H1 (cell line): Measurements from ENCODE around the gene KLK5. TPM values are rescaled to one million over a fixed set of nuclear protein-coding genes. Genes with fewer than 3 reads are reported as not detected.

Experiments used
- CTCF ChIA-PET: fragments of 300-600 bp; sonication (Branson Sonifier 250); formaldehyde crosslinking; loops from one replicate; lab custom pipeline; 2021; ENCODE audit not compliant: partially characterized antibody; lab: Charles Lee
- POLR2A ChIA-PET: fragments of 300-600 bp; sonication (Branson Sonifier 250); formaldehyde crosslinking; loops from one replicate; lab custom pipeline; 2021; ENCODE audit warnings: inconsistent platforms; ENCODE audit not compliant: partially characterized antibody; lab: Charles Lee
- DNase-seq, 2 experiments: peaks; one replicate each; pipeline versions ENCODE4 v3.0.0 to v3.0.0-alpha.2; 2010 to 2022; ENCODE audit warnings: low spot score in 2 of 2, low read depth in 1 of 2, mixed read lengths in 1 of 2
- FAIRE-seq: peaks from 2 replicates; lab custom pipeline; 2011; peaks lifted over from hg19 to GRCh38; lab: Jason Lieb, UNC
- H2AFZ ChIP-seq: 2 replicates; pipeline ENCODE4 v1.8.1; 2012; ENCODE audit warnings: low read length, inconsistent platforms
- H2AK5ac ChIP-seq: 2 replicates; pipeline ENCODE4 v1.6.1; 2013; ENCODE audit warnings: low read depth, low read length
- H2BK120ac ChIP-seq: replicated peaks from 2 replicates; pipeline ENCODE3; 2013; ENCODE audit warnings: low read depth, low read length, inconsistent platforms
- H2BK12ac ChIP-seq: 2 replicates; pipeline ENCODE4 v1.6.1; 2013; ENCODE audit warnings: low read depth, low read length
- H2BK15ac ChIP-seq: 2 replicates; pipeline ENCODE4 v1.6.1; 2013; ENCODE audit warnings: low read length
- H2BK20ac ChIP-seq: 2 replicates; pipeline ENCODE4 v1.6.1; 2013; ENCODE audit warnings: low read length
- H2BK5ac ChIP-seq: 2 replicates; pipeline ENCODE4 v1.6.1; 2013; ENCODE audit warnings: low read depth, low read length
- H3K14ac ChIP-seq: 2 replicates; pipeline ENCODE4 v1.6.1; 2013; ENCODE audit warnings: inconsistent platforms; ENCODE audit not compliant: insufficient read length
- H3K18ac ChIP-seq: 2 replicates; pipeline ENCODE4 v1.6.1; 2013; ENCODE audit warnings: low read length; ENCODE audit errors: extremely low read depth
- H3K23ac ChIP-seq: 2 replicates; pipeline ENCODE4 v1.6.1; 2013; ENCODE audit warnings: inconsistent platforms; ENCODE audit not compliant: insufficient read length
- H3K23me2 ChIP-seq: 2 replicates; pipeline ENCODE4 v1.6.1; 2013; ENCODE audit warnings: low read depth, low read length
- H3K27ac ChIP-seq: 2 replicates; pipeline ENCODE4 v1.6.1; 2011; ENCODE audit warnings: low read depth, low read length, inconsistent platforms
- H3K27me3 ChIP-seq, 4 experiments: replicated peaks in 1 of 4; 1 replicate in 1 of 4; 2 replicates in 3 of 4; pipeline versions ENCODE4 v1.6.1 to v1.8.1; 2011 to 2013; ENCODE audit warnings: low read length in 3 of 4, mild to moderate bottlenecking in 3 of 4, inconsistent platforms in 2 of 4, mixed read lengths in 2 of 4, moderate library complexity in 1 of 4; ENCODE audit not compliant: control insufficient read depth in 3 of 4, insufficient read depth in 3 of 4; ENCODE audit errors: extremely low read depth in 1 of 4
- H3K36me3 ChIP-seq, 4 experiments: 2 replicates each; pipeline versions ENCODE4 v1.6.1 to v1.8.1; 2011 to 2013; ENCODE audit warnings: mild to moderate bottlenecking in 4 of 4, low read length in 3 of 4, moderate library complexity in 2 of 4, control low read depth in 1 of 4, inconsistent platforms in 1 of 4; ENCODE audit not compliant: insufficient read depth in 4 of 4, control insufficient read depth in 2 of 4
- H3K4ac ChIP-seq: replicated peaks from 2 replicates; pipeline ENCODE3; 2013; ENCODE audit warnings: low read length, low read depth, mixed read lengths, inconsistent platforms; ENCODE audit not compliant: insufficient read length
- H3K4me1 ChIP-seq, 4 experiments: replicated peaks in 1 of 4; 1 replicate in 1 of 4; 2 replicates in 3 of 4; pipeline versions ENCODE4 v1.6.1 to v1.8.1; 2011 to 2013; ENCODE audit warnings: low read length in 3 of 4, inconsistent platforms in 2 of 4, mixed read lengths in 1 of 4; ENCODE audit not compliant: insufficient read depth in 4 of 4, control insufficient read depth in 3 of 4
- H3K4me2 ChIP-seq, 2 experiments: 2 replicates each; pipeline versions ENCODE4 v1.6.1 to v1.8.1; 2011 to 2013; ENCODE audit warnings: low read depth in 2 of 2, low read length in 2 of 2, control low read depth in 1 of 2, inconsistent platforms in 1 of 2, mild to moderate bottlenecking in 1 of 2; ENCODE audit not compliant: insufficient read depth in 1 of 2
- H3K4me3 ChIP-seq, 4 experiments: fragments of 200-600, 300-600 bp in 1 of 4; sonication (generic), shearing (Covaris generic), sonication (Bioruptor Twin) in 1 of 4; 2 replicates each; pipeline versions ENCODE4 v1.5.1 to v1.8.1; 2011 to 2016; ENCODE audit warnings: low read length in 4 of 4, low read depth in 3 of 4, control low read depth in 2 of 4, inconsistent platforms in 2 of 4, mild to moderate bottlenecking in 2 of 4, mixed read lengths in 1 of 4, moderate library complexity in 1 of 4; ENCODE audit not compliant: insufficient read depth in 2 of 4; ENCODE audit errors: extremely low read depth in 1 of 4
- H3K56ac ChIP-seq: replicated peaks from 2 replicates; pipeline ENCODE3; 2013; ENCODE audit warnings: low read depth, mild to moderate bottlenecking, mixed read lengths, low read length, inconsistent platforms; ENCODE audit not compliant: insufficient read length
- H3K79me1 ChIP-seq: 2 replicates; pipeline ENCODE4 v1.6.1; 2013; ENCODE audit warnings: low read depth, low read length, control low read depth
- H3K79me2 ChIP-seq, 2 experiments: 2 replicates each; pipeline versions ENCODE4 v1.6.1 to v1.8.1; 2012 to 2013; ENCODE audit warnings: low read length in 2 of 2, mild to moderate bottlenecking in 2 of 2, inconsistent platforms in 1 of 2; ENCODE audit not compliant: insufficient read depth in 2 of 2, control insufficient read depth in 1 of 2
- H3K9ac ChIP-seq, 4 experiments: replicated peaks in 1 of 4; 1 replicate in 1 of 4; 2 replicates in 3 of 4; pipeline versions ENCODE4 v1.6.1 to v1.8.1; 2011 to 2013; ENCODE audit warnings: low read depth in 3 of 4, low read length in 3 of 4, control low read depth in 2 of 4, mild to moderate bottlenecking in 2 of 4, moderate library complexity in 2 of 4, inconsistent platforms in 1 of 4; ENCODE audit errors: extremely low read depth in 1 of 4
- H3K9me3 ChIP-seq, 2 experiments: 2 replicates each; pipeline versions ENCODE4 v1.6.1 to v1.8.1; 2012 to 2013; ENCODE audit warnings: mild to moderate bottlenecking in 2 of 2, moderate library complexity in 2 of 2, control low read depth in 1 of 2, inconsistent platforms in 1 of 2, low read depth in 1 of 2, low read length in 1 of 2, mixed read lengths in 1 of 2; ENCODE audit not compliant: insufficient read depth in 2 of 2
- H4K20me1 ChIP-seq, 2 experiments: replicated peaks in 1 of 2; 2 replicates each; pipeline versions ENCODE3 to v1.8.1; 2011 to 2013; ENCODE audit warnings: inconsistent platforms in 2 of 2, low read length in 2 of 2, mild to moderate bottlenecking in 1 of 2; ENCODE audit not compliant: insufficient read depth in 2 of 2, control insufficient read depth in 1 of 2
- H4K5ac ChIP-seq: 2 replicates; pipeline ENCODE4 v1.6.1; 2013; ENCODE audit warnings: low read length, low read depth, mixed read lengths, inconsistent platforms; ENCODE audit not compliant: insufficient read length
- H4K8ac ChIP-seq: 2 replicates; pipeline ENCODE4 v1.8.0; 2013; ENCODE audit warnings: mild to moderate bottlenecking, moderate library complexity, low read length, inconsistent platforms; ENCODE audit not compliant: insufficient read depth; ENCODE audit errors: extremely low read depth
- H4K91ac ChIP-seq: replicated peaks from 2 replicates; pipeline ENCODE3; 2013; ENCODE audit warnings: low read length, mixed read lengths, inconsistent platforms; ENCODE audit not compliant: insufficient read length
- BACH1 ChIP-seq: IDR thresholded peaks from 2 replicates; pipeline ENCODE4 v1.6.1; 2012; ENCODE audit warnings: low read length, improper control_type of control experiment
- CBX5 ChIP-seq: fragments of 300-800, 300-1000 bp; sonication (generic); IDR thresholded peaks from 2 replicates; pipeline ENCODE4 v1.7.1; 2016; ENCODE audit warnings: antibody characterized with exemption, low read length, low read depth
- CREB1 ChIP-seq: IDR thresholded peaks from 2 replicates; pipeline ENCODE4 v1.6.1; 2012; ENCODE audit warnings: inconsistent platforms
- KDM4A ChIP-seq: IDR thresholded peaks from one replicate; pipeline ENCODE4 v1.7.1; 2012; ENCODE audit warnings: low read depth, mild to moderate bottlenecking, moderate library complexity, low read length, inconsistent platforms; ENCODE audit not compliant: severe bottlenecking
- MAFK ChIP-seq: IDR thresholded peaks from 2 replicates; pipeline ENCODE4 v1.6.1; 2012; ENCODE audit warnings: low read depth, mild to moderate bottlenecking, improper control_type of control experiment, low read length
- SP4 ChIP-seq: IDR thresholded peaks from 2 replicates; pipeline ENCODE4 v1.6.1; 2012; ENCODE audit warnings: low read length, inconsistent platforms
- WGBS, 2 experiments: shearing (Covaris generic) in 1 of 2; methylation state at CpG; one replicate each; pipeline versions ENCODE4 v1.1.6 to v1.1.7; 2013 to 2015; ENCODE audit warnings: low lambda C conversion rate in 2 of 2, mixed read lengths in 2 of 2, inconsistent platforms in 1 of 2, low coverage in 1 of 2, missing lambda C conversion rate in 1 of 2; ENCODE audit not compliant: insufficient replicate concordance in 2 of 2, insufficient coverage in 1 of 2, insufficient read length in 1 of 2; ENCODE audit errors: extremely low coverage in 1 of 2, missing lambda C conversion rate in 1 of 2; 5-methylcytosine and 5-hydroxymethylcytosine counted together
- polyA plus RNA-seq, 7 experiments: library from polyadenylated mRNA; depleted of rRNA in 3 of 7; stranded (reverse) in 5 of 7; unstranded in 2 of 7; fragments of >200 nt in 5 of 7; fragments of 200-250 nt in 2 of 7; gene quantifications; 1 replicate in 5 of 7; 2 replicates in 1 of 7; 4 replicates in 1 of 7; pipeline versions ENCODE4 v1.2.1 to v1.2.3, GENCODE V29; 2011 to 2013; ENCODE audit warnings: missing spikeins in 2 of 7, mixed read lengths in 2 of 7
- total RNA-seq: library from RNA; stranded (reverse); fragmentation: NEBNext Ultra II Directional; extraction: Animal tissue kit (Norgen Biotek cat#: 25700); gene quantifications from 2 replicates; pipeline ENCODE4 v1.2.1, GENCODE V29; 2021

KLK5 gene
- total and polyA plus RNA-seq, 2 of the 8 experiments (the other 6 are each of a cell fraction or from before 2014, with no cell fraction given), result 0.76 to 2.0 TPM

DNA sequence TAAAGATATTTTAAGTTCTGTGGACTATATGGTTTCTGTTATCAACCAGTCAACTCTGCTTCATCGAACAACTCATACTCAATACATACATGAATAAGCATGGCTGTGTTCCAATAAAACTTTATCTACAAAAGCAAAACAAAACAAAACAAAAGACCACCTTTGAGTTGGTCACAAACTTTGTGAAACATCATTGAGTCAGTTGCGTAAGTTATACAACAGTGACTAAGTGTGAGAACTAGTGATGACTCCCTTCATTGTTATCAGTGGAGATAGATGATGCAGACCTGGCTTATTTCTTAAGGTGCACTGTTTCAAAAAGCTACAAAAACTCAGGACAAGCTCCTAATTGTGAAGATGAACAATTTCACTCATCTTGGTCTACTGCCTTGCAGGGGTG, 27.1 kb downstream of the KLK5 start:
- Histone ChIP-seq H3K79me2 (no peaks in the 10 kb centered on the region), H2BK20ac (no peak overlapping the region), H2AK5ac (no peak overlapping the region), H3K36me3 (no peaks in the 10 kb centered on the region), H3K23me2 (no peaks in the 10 kb centered on the region), H2AFZ (no peak overlapping the region), H4K91ac (no peak overlapping the region), H3K4me3 (no peak overlapping the region), H3K18ac (no peak overlapping the region), H3K14ac (no peak overlapping the region), H3K9me3 (no peaks in the 10 kb centered on the region), H3K4me1 (peaks cover 0 to 7% (median 5%) of the 10 kb centered on the region in 4 experiments; a peak in 5 of 7 replicates), H4K5ac (no peak overlapping the region), H3K4ac (no peak overlapping the region), H2BK12ac (no peak overlapping the region), H3K9ac (no peak overlapping the region), H2BK120ac (no peak overlapping the region), H2BK15ac (no peak overlapping the region), H4K20me1 (no peaks in the 10 kb centered on the region), H3K56ac (no peak overlapping the region), H3K79me1 (no peaks in the 10 kb centered on the region), H3K27ac (no peak overlapping the region), H3K4me2 (no peak overlapping the region), H3K23ac (no peak overlapping the region), H4K8ac (no peak overlapping the region), H3K27me3 (0 out of 7 replicates have a peak, but pooled peaks cover 0 to 2% (median under 1%) of the 10 kb centered on the region in 4 experiments), H2BK5ac (no peak overlapping the region)
- TF ChIP-seq CREB1, result no peak
- no peak for TF ChIP-seq KDM4A
- no peak for TF ChIP-seq SP4
- no peak for TF ChIP-seq MAFK
- TF ChIP-seq BACH1, result no peak
- TF ChIP-seq CBX5, result no peak
- WGBS, 2 experiments, result 80% methylated on average over 2 of the region's 2 CpGs; no CpG with 5 or more reads in 1 of the 2 experiments
- DNase-seq (no peak), FAIRE-seq (no peak)
- ChIA-PET CTCF (interaction anchor here (0.6 to 7.1 kb wide), 9 partner anchors 16 to 171 kb away, joined by 3 to 36 read pairs (median 4); no protein-coding TSS in a partner anchor), POLR2A (interaction anchor here (1.0 to 2.2 kb wide), 2 partner anchors 121 to 130 kb away, joined by 3 to 9 read pairs; no protein-coding TSS in a partner anchor)
